SK-N-SH (cell line): ENCODE data around the gene CEP95. TPM values are rescaled to one million over a fixed set of nuclear protein-coding genes. Genes with fewer than 3 reads are reported as not detected.

ENCODE experiments used
- CTCF ChIA-PET: fragments of 300-600, 350-600 bp; formaldehyde crosslinking; extraction: SDS; loops from one replicate; lab custom pipeline; 2021; lab: Yijun Ruan, JAX
- POLR2A ChIA-PET: fragments of 350-600 bp; sonication (Branson Sonifier 250); formaldehyde crosslinking; extraction: SDS; loops from one replicate; lab custom pipeline; 2020; ENCODE audit warnings: antibody characterized with exemption, inconsistent platforms; lab: Yijun Ruan, JAX
- DNase-seq: peaks from one replicate; pipeline ENCODE4 v3.0.0; 2012
- H2AFZ ChIP-seq: fragments of 200-600 bp; sonication (generic); 2 replicates; pipeline ENCODE4 v1.8.1; 2016; ENCODE audit warnings: antibody characterized with exemption, mild to moderate bottlenecking, low read depth
- H3F3A ChIP-seq: fragments of 200-600 bp; sonication (generic); replicated peaks from 2 replicates; pipeline ENCODE3; 2016; ENCODE audit warnings: antibody characterized with exemption, mild to moderate bottlenecking; ENCODE audit not compliant: insufficient read depth
- H3K27ac ChIP-seq, 2 experiments: fragments of 200-500 bp in 1 of 2; fragments of 200-600 bp in 1 of 2; sonication (Bioruptor generic) in 1 of 2; sonication (generic), shearing (Covaris generic) in 1 of 2; 2 replicates each; pipeline versions ENCODE4 v1.5.1 to v1.6.1; 2014 to 2016; ENCODE audit warnings: low read depth in 2 of 2, inconsistent platforms in 1 of 2, low read length in 1 of 2, mild to moderate bottlenecking in 1 of 2, mixed read lengths in 1 of 2
- H3K27me3 ChIP-seq: fragments of 200-600 bp; sonication (generic), shearing (Covaris generic); 2 replicates; pipeline ENCODE4 v1.6.1; 2016; ENCODE audit warnings: mixed run types; ENCODE audit not compliant: insufficient read depth
- H3K36me3 ChIP-seq, 2 experiments: fragments of 200-500 bp in 1 of 2; fragments of 200-600 bp in 1 of 2; sonication (Bioruptor generic) in 1 of 2; sonication (generic) in 1 of 2; replicated peaks in 1 of 2; 2 replicates each; pipeline versions ENCODE3 to v1.5.1; 2014 to 2016; ENCODE audit warnings: low read length in 1 of 2, mild to moderate bottlenecking in 1 of 2; ENCODE audit not compliant: insufficient read depth in 2 of 2, control insufficient read depth in 1 of 2
- H3K4me1 ChIP-seq, 2 experiments: fragments of 200-500 bp in 1 of 2; fragments of 200-600 bp in 1 of 2; sonication (Bioruptor generic) in 1 of 2; sonication (generic), shearing (Covaris generic) in 1 of 2; 2 replicates each; pipeline versions ENCODE4 v1.5.1 to v1.6.1; 2014 to 2016; ENCODE audit warnings: low read depth in 1 of 2, low read length in 1 of 2, mixed run types in 1 of 2; ENCODE audit not compliant: insufficient read depth in 2 of 2, control insufficient read depth in 1 of 2
- H3K4me2 ChIP-seq: fragments of 200-600 bp; sonication (generic), shearing (Covaris generic); 2 replicates; pipeline ENCODE4 v1.6.1; 2017; ENCODE audit warnings: mixed run types
- H3K4me3 ChIP-seq, 2 experiments: fragments of 200-500 bp in 1 of 2; fragments of 200-600 bp in 1 of 2; sonication (Bioruptor generic) in 1 of 2; sonication (generic), shearing (Covaris generic) in 1 of 2; 2 replicates each; pipeline versions ENCODE4 v1.5.1 to v1.8.1; 2014 to 2016; ENCODE audit warnings: low read depth in 2 of 2, inconsistent platforms in 1 of 2, low read length in 1 of 2, mild to moderate bottlenecking in 1 of 2, mixed read lengths in 1 of 2, moderate library complexity in 1 of 2
- H3K79me2 ChIP-seq: fragments of 200-600 bp; sonication (generic); 2 replicates; pipeline ENCODE4 v1.8.1; 2017; ENCODE audit warnings: mild to moderate bottlenecking; ENCODE audit not compliant: insufficient read depth
- H3K9ac ChIP-seq: fragments of 200-600 bp; sonication (generic); 2 replicates; pipeline ENCODE4 v1.6.1; 2017; ENCODE audit warnings: mixed run types
- H3K9me2 ChIP-seq: fragments of 200-600 bp; sonication (generic); 2 replicates; pipeline ENCODE4 v1.6.1; 2017; ENCODE audit warnings: mixed run types
- H3K9me3 ChIP-seq: fragments of 200-600 bp; sonication (generic); 2 replicates; pipeline ENCODE4 v1.6.1; 2017; ENCODE audit warnings: mixed run types, mild to moderate bottlenecking, moderate library complexity
- H4K20me1 ChIP-seq: fragments of 200-600 bp; sonication (generic); 2 replicates; pipeline ENCODE4 v1.6.1; 2017; ENCODE audit warnings: mild to moderate bottlenecking, mixed run types; ENCODE audit not compliant: insufficient read depth
- CHD2 ChIP-seq: fragments of 150-350 bp; IDR thresholded peaks from 2 replicates; pipeline ENCODE4 v1.6.1; 2018; ENCODE audit warnings: low read length; ENCODE audit not compliant: partially characterized antibody
- ELF1 ChIP-seq: IDR thresholded peaks from 2 replicates; pipeline ENCODE4 v1.4.0; 2012
- FOSL2 ChIP-seq: IDR thresholded peaks from 2 replicates; pipeline ENCODE4 v1.4.0; 2012; ENCODE audit warnings: low read depth, mild to moderate bottlenecking, moderate library complexity, borderline replicate concordance
- FOXJ3 ChIP-seq: sonication (generic); formaldehyde crosslinking; IDR thresholded peaks from 2 replicates; pipeline ENCODE4 v1.5.1; 2020; ENCODE audit warnings: mild to moderate bottlenecking, missing genetic modification reagents
- FOXM1 ChIP-seq: IDR thresholded peaks from 2 replicates; pipeline ENCODE4 v1.4.0; 2012; ENCODE audit warnings: low read depth, mild to moderate bottlenecking
- GABPA ChIP-seq: IDR thresholded peaks from 2 replicates; pipeline ENCODE4 v1.4.0; 2012; ENCODE audit warnings: low read depth, mild to moderate bottlenecking
- GATA2 ChIP-seq: sonication (generic); formaldehyde crosslinking; IDR thresholded peaks from 2 replicates; pipeline ENCODE4 v1.5.0; 2020; ENCODE audit warnings: mild to moderate bottlenecking, missing genetic modification reagents
- JUND ChIP-seq: IDR thresholded peaks from 2 replicates; pipeline ENCODE4 v1.4.0; 2012
- MAX ChIP-seq: IDR thresholded peaks from 2 replicates; pipeline ENCODE4 v1.4.0; 2012; ENCODE audit warnings: low read depth
- MEF2A ChIP-seq: IDR thresholded peaks from 2 replicates; pipeline ENCODE4 v1.4.0; 2012; ENCODE audit warnings: low read depth, borderline replicate concordance
- NFIC ChIP-seq: IDR thresholded peaks from 2 replicates; pipeline ENCODE4 v1.4.0; 2012; ENCODE audit warnings: borderline replicate concordance
- RFX5 ChIP-seq: IDR thresholded peaks from 2 replicates; pipeline ENCODE4 v1.6.1; 2012; ENCODE audit warnings: mild to moderate bottlenecking, improper control_type of control experiment, low read length
- SIN3A ChIP-seq: IDR thresholded peaks from 2 replicates; pipeline ENCODE4 v1.6.1; 2012; ENCODE audit warnings: low read depth, mild to moderate bottlenecking, low read length, moderate library complexity, borderline replicate concordance
- SMC3 ChIP-seq: IDR thresholded peaks from 2 replicates; pipeline ENCODE4 v1.6.1; 2012; ENCODE audit warnings: low read depth, low read length, improper control_type of control experiment
- TAF1 ChIP-seq: IDR thresholded peaks from 2 replicates; pipeline ENCODE4 v1.6.1; 2012; ENCODE audit warnings: low read depth, mild to moderate bottlenecking, low read length, moderate library complexity, borderline replicate concordance
- TCF12 ChIP-seq: IDR thresholded peaks from 2 replicates; pipeline ENCODE4 v1.4.0; 2012
- TEAD4 ChIP-seq: IDR thresholded peaks from 2 replicates; pipeline ENCODE4 v1.4.0; 2012; ENCODE audit warnings: mild to moderate bottlenecking, borderline replicate concordance; ENCODE audit not compliant: insufficient read depth
- YY1 ChIP-seq: IDR thresholded peaks from 2 replicates; pipeline ENCODE4 v1.4.0; 2012; ENCODE audit warnings: low read depth, mild to moderate bottlenecking
- WGBS: methylation state at CpG from one replicate; pipeline ENCODE4 v1.1.6; 2017; ENCODE audit warnings: low lambda C conversion rate; 5-methylcytosine and 5-hydroxymethylcytosine counted together
- polyA plus RNA-seq, 3 experiments: library from polyadenylated mRNA; depleted of rRNA; stranded (reverse); fragments of >200 nt; gene quantifications; 2 replicates each; pipeline ENCODE4 v1.2.3, GENCODE V29; 2012
- TF ChIP-seq, protein P1 (sequence below): IDR thresholded peaks from 2 replicates; pipeline ENCODE4; 2012
- TF ChIP-seq, protein P2 (sequence below): fragments of 150-350 bp; IDR thresholded peaks from 2 replicates; pipeline ENCODE4 v1.6.1; 2016; ENCODE audit warnings: mild to moderate bottlenecking, low read depth, low read length
- TF ChIP-seq, protein P3 (sequence below): IDR thresholded peaks from 2 replicates; pipeline ENCODE4 v1.4.0; 2012; ENCODE audit warnings: low read depth, borderline replicate concordance

CEP95 gene
- polyA plus RNA-seq, 1 of the 3 experiments (the other 2 are of a cell fraction) = 30.8 TPM

DNA sequence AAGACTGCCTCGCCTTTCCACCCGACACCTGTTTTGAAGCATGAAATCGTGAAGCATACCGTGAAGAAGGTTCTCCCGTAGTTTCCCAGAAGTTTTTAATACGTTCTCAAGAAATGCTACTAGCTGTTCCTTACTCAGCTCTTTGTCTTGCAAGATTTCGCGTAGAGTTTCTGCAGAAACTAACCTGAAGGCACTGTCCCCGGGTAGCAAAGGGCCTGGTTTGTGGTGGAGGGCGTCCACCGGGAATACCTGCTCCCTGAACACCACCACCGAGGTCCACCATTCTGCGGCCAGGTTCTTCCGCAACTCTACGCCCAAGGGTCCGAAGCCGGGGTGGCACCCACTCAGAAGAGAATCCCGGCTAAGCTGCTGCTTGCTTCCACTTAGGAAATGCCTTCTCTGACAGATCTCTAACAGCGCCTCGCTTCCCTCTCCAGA lies 10.4 kb upstream of the CEP95 start:
- no peaks in the 10 kb centered on the region for H3K27me3 ChIP-seq
- DNase-seq = no peak
- under 1% methylated on average over 20 of the region's 20 CpGs for WGBS
- H3K4me1 ChIP-seq = peaks cover 24% of the 10 kb centered on the region in 2 experiments
- TF ChIP-seq TCF12 (no peak), FOXM1 (no peak), JUND (no peak), GABPA (no peak), TAF1 (no peak)
- TF ChIP-seq, protein P1, sequence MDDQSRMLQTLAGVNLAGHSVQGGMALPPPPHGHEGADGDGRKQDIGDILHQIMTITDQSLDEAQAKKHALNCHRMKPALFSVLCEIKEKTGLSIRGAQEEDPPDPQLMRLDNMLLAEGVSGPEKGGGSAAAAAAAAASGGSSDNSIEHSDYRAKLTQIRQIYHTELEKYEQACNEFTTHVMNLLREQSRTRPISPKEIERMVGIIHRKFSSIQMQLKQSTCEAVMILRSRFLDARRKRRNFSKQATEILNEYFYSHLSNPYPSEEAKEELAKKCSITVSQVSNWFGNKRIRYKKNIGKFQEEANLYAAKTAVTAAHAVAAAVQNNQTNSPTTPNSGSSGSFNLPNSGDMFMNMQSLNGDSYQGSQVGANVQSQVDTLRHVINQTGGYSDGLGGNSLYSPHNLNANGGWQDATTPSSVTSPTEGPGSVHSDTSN = no peak
- H3F3A ChIP-seq = peaks cover 47% of the 10 kb centered on the region
- H3K36me3 ChIP-seq = peaks cover 55% of the 10 kb centered on the region in 2 experiments
- peak overlapping the region; percentile 90 for H3K4me2 ChIP-seq
- H3K79me2 ChIP-seq = peaks cover 70% of the 10 kb centered on the region
- H3K9me3 ChIP-seq = no peaks in the 10 kb centered on the region
- peak overlapping the region; percentile 60; the same call in 1 of the 2 replicates for H2AFZ ChIP-seq
- no peaks in the 10 kb centered on the region for H3K9me2 ChIP-seq
- H3K4me3 ChIP-seq = peak overlapping the region; percentile 78 to 81
- H3K9ac ChIP-seq = peak overlapping the region; percentile 67
- peaks cover 43% of the 10 kb centered on the region for H4K20me1 ChIP-seq
- peak overlapping the region; percentile 87 to 99 for H3K27ac ChIP-seq
- ChIA-PET CTCF (interaction anchor here (0.6 to 13.6 kb wide), 14 partner anchors 9 to 281 kb away, joined by 3 to 122 read pairs (median 4); partner anchors contain the start of genes CEP95 and DDX5), POLR2A (interaction anchor here (0.7 to 4.2 kb wide), 7 partner anchors 8 to 166 kb away, joined by 3 to 140 read pairs (median 5); partner anchors contain the start of genes CEP95 and DDX5)

DNA sequence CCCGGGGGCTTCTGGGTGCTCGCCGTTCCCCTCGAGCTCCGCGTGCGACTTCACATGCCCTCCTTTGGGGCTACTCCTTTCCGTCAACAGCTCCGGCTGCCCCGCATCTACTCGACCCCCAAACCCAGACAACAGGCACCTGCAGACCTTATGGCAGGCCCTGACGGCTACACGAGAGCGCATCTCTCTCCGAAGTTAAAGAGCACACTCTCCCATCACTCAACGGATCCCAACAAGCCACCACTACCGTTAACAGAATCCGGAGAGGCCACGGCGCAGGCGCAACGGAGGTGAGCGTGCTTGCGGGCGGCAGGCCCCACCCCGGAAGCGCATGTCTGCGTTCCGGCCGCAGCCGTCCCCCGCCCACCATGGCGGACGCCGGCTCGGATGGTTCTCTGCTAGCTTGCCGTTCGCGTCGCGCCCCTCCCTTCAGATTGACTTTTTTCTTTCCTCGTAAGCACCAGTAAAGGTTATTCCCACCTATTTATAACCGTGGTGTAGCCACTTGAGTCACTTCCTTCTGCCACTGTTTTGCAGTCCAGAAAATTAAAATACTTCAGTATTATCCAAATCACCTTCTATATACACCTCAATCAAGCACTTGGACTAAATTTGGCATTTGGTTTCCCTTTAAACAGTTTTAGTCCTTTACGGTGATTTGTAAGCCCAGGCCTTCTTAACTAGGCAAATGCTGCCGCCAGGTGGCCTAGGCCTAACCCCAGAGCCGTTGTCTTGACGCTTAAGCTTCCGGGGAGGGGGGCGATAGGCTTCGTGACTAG lies 9.8 kb upstream of the CEP95 start, which contains the start of gene POLG2:
Gene POLG2 (minus strand): TSS at position 269 of the 779 bp plus-strand sequence. CDS start 86 bp downstream, at position 183.
- peak within 1 kb of the TSS; percentile 90 for H3K4me2 ChIP-seq
- peak within 1 kb of the TSS; percentile 78 to 81 for H3K4me3 ChIP-seq
- peaks cover 74% of the 10 kb centered on the region for H3K79me2 ChIP-seq
- no peaks in the 10 kb centered on the region for H3K9me2 ChIP-seq
- H3F3A ChIP-seq = peaks cover 53% of the 10 kb centered on the region
- H3K9ac ChIP-seq = peak within 1 kb of the TSS; percentile 67
- H4K20me1 ChIP-seq = peaks cover 49% of the 10 kb centered on the region
- no peaks in the 10 kb centered on the region for H3K27me3 ChIP-seq
- H3K4me1 ChIP-seq = peaks cover 27 to 29% of the 10 kb centered on the region in 2 experiments
- WGBS = 2% methylated on average over 46 of the region's 50 CpGs
- ChIA-PET POLR2A (interaction anchor here (0.5 to 4.2 kb wide), 9 partner anchors 8 to 166 kb away, joined by 3 to 140 read pairs (median 4); partner anchors contain the start of genes CEP95 and DDX5), CTCF (interaction anchor here (0.6 to 13.6 kb wide), 17 partner anchors 8 to 280 kb away, joined by 3 to 122 read pairs (median 3); partner anchors contain the start of genes CEP95 and DDX5)
- no peaks in the 10 kb centered on the region for H3K9me3 ChIP-seq
- H3K36me3 ChIP-seq = peaks cover 55 to 58% of the 10 kb centered on the region in 2 experiments
- H2AFZ ChIP-seq = peak within 1 kb of the TSS; percentile 60; the same call in 1 of the 2 replicates
- H3K27ac ChIP-seq = peak within 1 kb of the TSS; percentile 87 to 99
- DNase-seq = peak; percentile 96
- TF ChIP-seq RFX5 = no peak
- TF ChIP-seq SIN3A = peak; percentile 85
- TF ChIP-seq, protein P2, sequence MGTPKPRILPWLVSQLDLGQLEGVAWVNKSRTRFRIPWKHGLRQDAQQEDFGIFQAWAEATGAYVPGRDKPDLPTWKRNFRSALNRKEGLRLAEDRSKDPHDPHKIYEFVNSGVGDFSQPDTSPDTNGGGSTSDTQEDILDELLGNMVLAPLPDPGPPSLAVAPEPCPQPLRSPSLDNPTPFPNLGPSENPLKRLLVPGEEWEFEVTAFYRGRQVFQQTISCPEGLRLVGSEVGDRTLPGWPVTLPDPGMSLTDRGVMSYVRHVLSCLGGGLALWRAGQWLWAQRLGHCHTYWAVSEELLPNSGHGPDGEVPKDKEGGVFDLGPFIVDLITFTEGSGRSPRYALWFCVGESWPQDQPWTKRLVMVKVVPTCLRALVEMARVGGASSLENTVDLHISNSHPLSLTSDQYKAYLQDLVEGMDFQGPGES = no peak
- TF ChIP-seq, protein P3, sequence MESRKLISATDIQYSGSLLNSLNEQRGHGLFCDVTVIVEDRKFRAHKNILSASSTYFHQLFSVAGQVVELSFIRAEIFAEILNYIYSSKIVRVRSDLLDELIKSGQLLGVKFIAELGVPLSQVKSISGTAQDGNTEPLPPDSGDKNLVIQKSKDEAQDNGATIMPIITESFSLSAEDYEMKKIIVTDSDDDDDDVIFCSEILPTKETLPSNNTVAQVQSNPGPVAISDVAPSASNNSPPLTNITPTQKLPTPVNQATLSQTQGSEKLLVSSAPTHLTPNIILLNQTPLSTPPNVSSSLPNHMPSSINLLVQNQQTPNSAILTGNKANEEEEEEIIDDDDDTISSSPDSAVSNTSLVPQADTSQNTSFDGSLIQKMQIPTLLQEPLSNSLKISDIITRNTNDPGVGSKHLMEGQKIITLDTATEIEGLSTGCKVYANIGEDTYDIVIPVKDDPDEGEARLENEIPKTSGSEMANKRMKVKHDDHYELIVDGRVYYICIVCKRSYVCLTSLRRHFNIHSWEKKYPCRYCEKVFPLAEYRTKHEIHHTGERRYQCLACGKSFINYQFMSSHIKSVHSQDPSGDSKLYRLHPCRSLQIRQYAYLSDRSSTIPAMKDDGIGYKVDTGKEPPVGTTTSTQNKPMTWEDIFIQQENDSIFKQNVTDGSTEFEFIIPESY = 0 out of 2 replicates have a peak, but pooled peaks have one; percentile 14
- TF ChIP-seq FOSL2 = peak; percentile 48
- peak; percentile 79; the same call in 1 of the 2 replicates for TF ChIP-seq ELF1
- peak; percentile 92 for TF ChIP-seq YY1
- peak; percentile 20 for TF ChIP-seq TCF12
- TF ChIP-seq SMC3 = no peak
- TF ChIP-seq CHD2 = peak; percentile 40
- TF ChIP-seq, protein P1 = peak; percentile 74
- no peak for TF ChIP-seq GATA2 (CRISPR knock-in tag)
- TF ChIP-seq MAX = peak; percentile 66
- no peak for TF ChIP-seq FOXJ3 (CRISPR knock-in tag)
- TF ChIP-seq TEAD4 = no peak
- peak; percentile 13; the same call in 1 of the 2 replicates for TF ChIP-seq MEF2A
- TF ChIP-seq NFIC = no peak; the same call in 1 of the 2 replicates
